Thymus (tissue), 11 donors: ENCODE results near the gene ARRB1. TPM values are rescaled to one million over a fixed set of nuclear protein-coding genes. Genes with fewer than 3 reads are reported as not detected.

Experiments
- DNase-seq, 9 donors: peaks; one replicate each; pipeline ENCODE4 v3.0.0-alpha.2; 2013; ENCODE audit warnings: low spot score in 9 of 9, low read depth in 6 of 9, missing footprints in 1 of 9
- H3K27ac ChIP-seq, 2 donors: one replicate each; pipeline ENCODE4 v1.5.1; 2013; ENCODE audit warnings: control low read depth in 1 of 2, low read depth in 1 of 2, low read length in 1 of 2, mild to moderate bottlenecking in 1 of 2, moderate library complexity in 1 of 2
- H3K27me3 ChIP-seq, 2 donors: one replicate each; pipeline ENCODE4 v1.5.1; 2013; ENCODE audit warnings: low read length in 1 of 2; ENCODE audit not compliant: control insufficient read depth in 2 of 2, insufficient read depth in 1 of 2
- H3K36me3 ChIP-seq, 2 donors: one replicate each; pipeline ENCODE4 v1.5.1; 2013; ENCODE audit warnings: low read length in 1 of 2, mild to moderate bottlenecking in 1 of 2, moderate library complexity in 1 of 2; ENCODE audit not compliant: control insufficient read depth in 2 of 2, insufficient read depth in 2 of 2
- H3K4me1 ChIP-seq, 2 donors: one replicate each; pipeline ENCODE4 v1.5.1; 2013; ENCODE audit warnings: low read length in 2 of 2; ENCODE audit not compliant: control insufficient read depth in 2 of 2, insufficient read depth in 2 of 2
- H3K4me3 ChIP-seq, 2 donors: one replicate each; pipeline ENCODE4 v1.5.1; 2013; ENCODE audit warnings: low read length in 2 of 2, control low read depth in 1 of 2, mild to moderate bottlenecking in 1 of 2
- H3K9me3 ChIP-seq, 2 donors: one replicate each; pipeline ENCODE4 v1.5.1; 2013; ENCODE audit warnings: low read length in 1 of 2, mild to moderate bottlenecking in 1 of 2; ENCODE audit not compliant: control insufficient read depth in 2 of 2, insufficient read depth in 1 of 2
- WGBS: extraction: QIAGEN DNeasy Blood & Tissue Kit; methylation state at CpG from one replicate; pipeline ENCODE4 v1.1.7; 2013; 5-methylcytosine and 5-hydroxymethylcytosine counted together
- polyA plus RNA-seq: library from polyadenylated mRNA; stranded (reverse); fragments of 200-250 nt; gene quantifications from one replicate; pipeline ENCODE4 v1.2.3, GENCODE V29; 2013
- total RNA-seq: library from RNA; stranded (reverse); fragments of 120-200 nt; gene quantifications from one replicate; pipeline ENCODE4 v1.2.4, GENCODE V29; 2013
- donor health status: healthy.

The ARRB1 gene
- total and polyA plus RNA-seq, 2 donors, result 4.1 to 11.1 TPM

DNA sequence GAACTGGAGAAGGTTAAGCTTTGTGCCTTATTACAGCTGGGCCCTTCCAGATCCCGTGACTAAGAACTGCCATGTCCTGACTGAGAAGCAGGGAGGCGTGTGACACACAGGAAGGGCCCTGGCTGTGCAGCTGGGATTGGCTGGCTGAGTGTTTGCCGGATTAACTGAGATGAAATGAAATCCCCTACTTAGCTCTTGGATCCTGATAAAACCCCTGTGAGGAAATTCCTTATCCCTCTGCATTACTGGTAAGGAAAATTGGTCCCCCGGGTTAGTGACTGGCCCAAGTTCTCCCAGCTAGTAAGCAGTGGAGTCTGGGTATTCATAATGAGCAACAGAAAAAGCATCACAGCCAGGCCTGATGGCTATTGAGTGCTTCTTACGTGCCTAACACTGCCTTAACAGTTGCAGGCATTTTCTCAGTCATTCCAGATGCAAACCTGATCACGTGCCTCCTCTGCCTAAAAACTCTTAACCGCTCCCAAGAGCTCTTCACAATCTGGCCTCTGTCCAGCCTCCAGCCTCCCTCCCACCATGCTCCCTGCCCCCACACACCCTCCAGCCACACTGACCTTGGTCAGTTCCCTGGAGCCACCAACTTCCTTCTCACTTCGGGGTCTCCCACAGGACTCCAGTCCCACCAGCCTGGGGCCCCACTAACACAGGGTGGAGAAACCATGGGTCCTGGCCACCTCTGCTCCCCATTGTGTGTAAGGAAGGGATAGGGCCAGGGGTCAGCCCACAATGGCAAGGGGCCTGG is 37.8 kb downstream of the ARRB1 start:
- WGBS, result 96% methylated on average over 8 of the region's 8 CpGs
- Histone ChIP-seq H3K4me3 (no peak overlapping the region), H3K27ac (peak overlapping the region in 1 of 2 donors; percentile 51), H3K9me3 (no peaks in the 10 kb centered on the region), H3K27me3 (no peaks in the 10 kb centered on the region), H3K4me1 (no peaks in the 10 kb centered on the region), H3K36me3 (no peaks in the 10 kb centered on the region)
- no peak for DNase-seq

GRCh38 chr11:75312346-75312745 is 39.1 kb downstream of the ARRB1 start:
- H3K36me3 ChIP-seq, result no peaks in the 10 kb centered on the region
- H3K9me3 ChIP-seq, result no peaks in the 10 kb centered on the region
- H3K4me3 ChIP-seq, result no peak overlapping the region
- H3K27ac ChIP-seq, result peak overlapping the region in 1 of 2 donors; percentile 22
- no peak for DNase-seq
- H3K27me3 ChIP-seq, result no peaks in the 10 kb centered on the region
- no peaks in the 10 kb centered on the region for H3K4me1 ChIP-seq
- WGBS, result 87% methylated on average over 2 of the region's 2 CpGs

DNA sequence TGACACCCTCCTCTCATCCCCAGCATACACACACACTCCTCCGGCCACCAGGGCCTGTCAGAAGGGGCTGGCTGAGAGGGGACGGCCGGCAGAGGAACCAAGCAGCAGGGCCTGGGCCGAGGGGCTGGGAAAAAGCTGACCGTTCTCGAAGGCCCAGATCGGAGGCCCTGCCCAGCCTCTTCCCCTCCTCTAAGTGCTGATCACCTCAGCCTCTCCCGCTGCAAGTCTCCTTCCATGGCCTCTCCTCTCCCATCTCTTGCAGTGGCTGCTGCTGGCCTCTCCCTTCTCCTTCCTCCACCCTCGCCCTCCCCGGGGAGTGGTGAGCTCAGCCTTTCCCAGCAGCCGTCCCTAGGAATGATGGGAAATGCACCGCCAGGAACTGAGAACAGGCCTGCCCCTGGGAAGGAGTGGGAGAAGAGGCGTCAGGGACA is 39.6 kb downstream of the ARRB1 start:
- DNase-seq, result no peak
- WGBS, result 92% methylated on average over 13 of the region's 13 CpGs
- Histone ChIP-seq H3K36me3 (no peaks in the 10 kb centered on the region), H3K27me3 (no peaks in the 10 kb centered on the region), H3K27ac (no peak overlapping the region), H3K4me3 (no peak overlapping the region), H3K9me3 (no peaks in the 10 kb centered on the region), H3K4me1 (no peaks in the 10 kb centered on the region)

DNA sequence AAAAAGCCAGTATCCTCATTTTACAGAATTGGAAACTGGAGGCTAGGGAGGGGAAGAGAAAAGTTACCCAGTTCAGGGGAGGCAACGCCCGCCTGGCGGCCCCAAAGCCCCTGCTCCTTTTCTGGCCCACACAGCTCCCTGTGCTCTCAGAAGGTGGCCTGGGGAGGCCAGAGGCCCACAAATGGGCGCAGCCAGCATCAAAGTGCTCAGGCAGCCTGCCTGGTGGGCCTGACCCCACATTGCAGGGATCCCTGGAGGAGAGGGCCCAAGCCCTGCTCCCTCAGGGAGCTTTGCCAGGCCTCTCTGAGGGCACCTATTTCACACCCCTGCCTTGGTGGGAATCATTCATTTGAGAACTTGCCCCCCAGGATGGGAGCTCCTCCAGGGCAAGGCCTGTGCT is 42.5 kb downstream of the ARRB1 start:
- Histone ChIP-seq H3K4me1 (no peaks in the 10 kb centered on the region), H3K27me3 (no peaks in the 10 kb centered on the region), H3K36me3 (no peaks in the 10 kb centered on the region), H3K27ac (no peak overlapping the region), H3K9me3 (no peaks in the 10 kb centered on the region), H3K4me3 (no peak overlapping the region)
- WGBS, result 97% methylated on average over 4 of the region's 4 CpGs
- DNase-seq, result no peak

DNA sequence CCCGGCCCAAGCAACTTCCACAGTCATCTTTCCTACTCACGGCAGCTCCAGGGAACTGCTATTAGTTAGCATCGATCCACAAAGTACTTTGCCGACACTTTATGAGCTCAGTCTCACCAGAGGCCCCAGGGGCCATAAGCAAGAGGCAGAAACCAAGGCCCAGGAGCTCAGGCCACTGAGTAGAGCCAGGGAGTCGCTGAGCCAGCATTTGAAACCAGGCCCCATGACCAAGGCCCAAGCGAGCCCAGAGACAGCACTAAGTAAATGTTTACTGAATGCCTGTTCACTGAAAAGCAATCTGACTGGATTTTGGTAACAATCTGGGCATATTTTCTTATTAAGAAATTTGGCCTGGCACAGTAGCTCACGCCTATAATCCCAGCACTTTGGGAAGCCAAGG is 43.3 kb downstream of the ARRB1 start:
- no peak overlapping the region for H3K27ac ChIP-seq
- H3K4me1 ChIP-seq, result no peaks in the 10 kb centered on the region
- H3K9me3 ChIP-seq, result no peaks in the 10 kb centered on the region
- H3K4me3 ChIP-seq, result no peak overlapping the region
- 96% methylated on average over 7 of the region's 7 CpGs for WGBS
- no peak for DNase-seq
- H3K36me3 ChIP-seq, result no peaks in the 10 kb centered on the region
- H3K27me3 ChIP-seq, result no peaks in the 10 kb centered on the region

DNA sequence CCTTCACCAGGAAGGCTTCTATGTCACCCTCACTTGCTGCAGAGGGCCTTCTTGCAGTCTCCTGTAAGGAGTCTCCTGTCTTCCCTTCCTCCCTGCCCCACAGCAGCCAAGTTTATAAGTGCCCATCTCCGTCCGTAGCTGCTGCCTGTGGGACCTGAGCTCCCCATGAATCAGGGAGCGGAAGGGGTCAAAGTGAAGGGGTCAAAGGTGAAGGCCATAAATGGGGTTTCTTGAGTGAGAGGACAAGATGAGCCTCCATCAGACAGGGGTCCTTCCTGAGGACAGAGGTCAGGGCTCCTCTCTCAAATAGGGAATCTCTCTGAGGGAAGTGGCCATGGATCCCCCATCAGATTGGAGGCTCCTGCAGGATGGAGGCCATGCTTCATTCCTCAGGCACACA is 44.4 kb downstream of the ARRB1 start:
- Histone ChIP-seq H3K36me3 (no peaks in the 10 kb centered on the region), H3K27ac (no peak overlapping the region), H3K4me3 (no peak overlapping the region), H3K27me3 (no peaks in the 10 kb centered on the region), H3K4me1 (no peaks in the 10 kb centered on the region), H3K9me3 (no peaks in the 10 kb centered on the region)
- 67% methylated on average over 3 of the region's 3 CpGs for WGBS
- DNase-seq, result no peak

- no peak for DNase-seq
- Histone ChIP-seq H3K9me3 (no peaks in the 10 kb centered on the region), H3K27me3 (no peaks in the 10 kb centered on the region), H3K27ac (no peak overlapping the region), H3K36me3 (no peaks in the 10 kb centered on the region), H3K4me3 (no peak overlapping the region), H3K4me1 (no peaks in the 10 kb centered on the region)
- WGBS, result 96% methylated on average over 10 of the region's 10 CpGs
Measured at GRCh38 chr11:75306529-75306928, 44.9 kb downstream of the ARRB1 start.

DNA sequence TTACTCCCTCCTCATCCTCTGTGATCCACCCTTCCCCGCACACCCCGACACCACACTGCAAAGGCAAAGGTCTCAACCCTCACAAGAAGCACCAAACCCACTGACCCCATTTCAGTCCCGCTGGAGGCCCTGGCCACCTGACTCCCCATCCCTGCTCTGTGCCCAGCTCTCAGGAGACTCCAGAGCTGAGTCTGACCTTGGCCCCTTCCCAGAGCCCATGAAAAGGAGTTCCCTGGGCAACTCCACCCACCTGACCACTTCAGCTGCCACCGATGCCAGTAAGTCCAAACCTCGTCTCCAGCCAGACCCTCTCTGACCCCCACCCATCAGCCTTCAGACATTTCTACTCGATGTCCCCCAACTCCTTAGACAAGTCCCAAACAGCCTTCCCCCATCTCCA is 45.5 kb downstream of the ARRB1 start:
- Histone ChIP-seq H3K27ac (no peak overlapping the region), H3K4me1 (no peaks in the 10 kb centered on the region), H3K27me3 (no peaks in the 10 kb centered on the region), H3K4me3 (no peak overlapping the region), H3K36me3 (no peaks in the 10 kb centered on the region), H3K9me3 (no peaks in the 10 kb centered on the region)
- 96% methylated on average over 6 of the region's 6 CpGs for WGBS
- DNase-seq, result no peak

- H3K4me1 ChIP-seq, result no peaks in the 10 kb centered on the region
- no peaks in the 10 kb centered on the region for H3K9me3 ChIP-seq
- H3K27me3 ChIP-seq, result no peaks in the 10 kb centered on the region
- no peak overlapping the region for H3K4me3 ChIP-seq
- no peak for DNase-seq
- 96% methylated on average over 3 of the region's 3 CpGs for WGBS
- no peak overlapping the region for H3K27ac ChIP-seq
- H3K36me3 ChIP-seq, result no peaks in the 10 kb centered on the region
Measured at GRCh38 chr11:75305452-75305851, 46.0 kb downstream of the ARRB1 start.
